Hepatocyte (in vitro differentiated cells): ENCODE data around the gene MYOZ2. TPM values are rescaled to one million over a fixed set of nuclear protein-coding genes. Genes with fewer than 3 reads are reported as not detected.

Experiments
- DNase-seq: peaks from one replicate; pipeline ENCODE4 v3.0.0-alpha.2; 2016; ENCODE audit warnings: low spot score
- H2AFZ ChIP-seq: fragments of 200-600 bp; sonication (generic); 2 replicates; pipeline ENCODE4 v1.6.0; 2016; ENCODE audit warnings: antibody characterized with exemption, mild to moderate bottlenecking
- H3K27ac ChIP-seq: fragments of 200-600 bp; sonication (generic); 2 replicates; pipeline ENCODE4 v1.5.1; 2016; ENCODE audit warnings: mild to moderate bottlenecking
- H3K27me3 ChIP-seq: fragments of 200-600 bp; sonication (generic); 2 replicates; pipeline ENCODE4 v1.6.1; 2016
- H3K36me3 ChIP-seq: fragments of 200-600 bp; sonication (generic); replicated peaks from 2 replicates; pipeline ENCODE4 v1.5.1; 2016; ENCODE audit warnings: low read depth; ENCODE audit not compliant: insufficient read depth
- H3K4me1 ChIP-seq: fragments of 200-600 bp; sonication (generic); 2 replicates; pipeline ENCODE4 v1.5.1; 2016; ENCODE audit warnings: mild to moderate bottlenecking, moderate library complexity; ENCODE audit not compliant: insufficient read depth
- H3K4me2 ChIP-seq: fragments of 200-600 bp; sonication (generic); 2 replicates; pipeline ENCODE4 v1.6.0; 2016
- H3K4me3 ChIP-seq: fragments of 200-600 bp; sonication (generic); 2 replicates; pipeline ENCODE4 v1.5.1; 2016; ENCODE audit warnings: mild to moderate bottlenecking
- H3K79me2 ChIP-seq: fragments of 200-600 bp; sonication (generic); 2 replicates; pipeline ENCODE4 v1.6.0; 2017; ENCODE audit warnings: mild to moderate bottlenecking
- H3K9me2 ChIP-seq: fragments of 200-600 bp; sonication (generic); replicated peaks from 2 replicates; pipeline ENCODE4 v1.6.0; 2017; ENCODE audit warnings: mild to moderate bottlenecking; ENCODE audit not compliant: insufficient read depth
- H3K9me3 ChIP-seq: fragments of 200-600 bp; sonication (generic); 2 replicates; pipeline ENCODE4 v1.5.1; 2016; ENCODE audit warnings: low read depth, mild to moderate bottlenecking
- H4K20me1 ChIP-seq: fragments of 200-600 bp; sonication (generic); 2 replicates; pipeline ENCODE4 v1.6.0; 2016; ENCODE audit warnings: mild to moderate bottlenecking; ENCODE audit not compliant: insufficient read depth, poor library complexity, severe bottlenecking
- CTCF ChIP-seq: fragments of 200-600 bp; sonication (generic); IDR thresholded peaks from 2 replicates; pipeline ENCODE4 v1.5.1; 2016; ENCODE audit warnings: antibody characterized with exemption, mild to moderate bottlenecking; ENCODE audit not compliant: poor library complexity
- EZH2 ChIP-seq: fragments of 200-600 bp; sonication (generic); IDR thresholded peaks from 2 replicates; pipeline ENCODE4 v1.6.1; 2016; ENCODE audit warnings: antibody characterized with exemption, mild to moderate bottlenecking, borderline replicate concordance
- EZH2phosphoT487 ChIP-seq: fragments of 200-600 bp; sonication (generic); IDR thresholded peaks from one replicate; pipeline ENCODE4 v1.6.1; 2018; ENCODE audit warnings: antibody characterized with exemption, mild to moderate bottlenecking, low read depth, moderate library complexity; ENCODE audit not compliant: unreplicated experiment, severe bottlenecking
- WGBS: methylation state at CpG from one replicate; pipeline ENCODE4 v1.1.6; 2016; ENCODE audit warnings: low lambda C conversion rate; ENCODE audit errors: missing lambda C conversion rate; 5-methylcytosine and 5-hydroxymethylcytosine counted together
- polyA plus RNA-seq: library from polyadenylated mRNA; unstranded; fragments of >200 nt; fragmentation: Nextera tagmentation; extraction: Ambion mirVana; gene quantifications from 2 replicates; pipeline ENCODE4 v1.2.1, GENCODE V29; 2016
- total RNA-seq: library from RNA; depleted of rRNA; stranded (reverse); fragments of >200 nt; gene quantifications from 2 replicates; pipeline ENCODE4 v1.2.3, GENCODE V29; 2014

MYOZ2 gene
- total and polyA plus RNA-seq, 2 experiments from 2014 or later: 0.10 TPM; not detected in 1

GRCh38 chr4:119228406-119228805 is 92.8 kb downstream of the MYOZ2 start:
- Histone ChIP-seq H4K20me1 (no peaks in the 10 kb centered on the region), H3K4me3 (no peak overlapping the region), H3K9me2 (no peaks in the 10 kb centered on the region), H3K27ac (no peak overlapping the region), H3K79me2 (peaks cover 41% of the 10 kb centered on the region), H3K36me3 (no peaks in the 10 kb centered on the region), H3K9me3 (peaks cover 8% of the 10 kb centered on the region), H2AFZ (no peak overlapping the region), H3K4me2 (no peak overlapping the region), H3K4me1 (no peaks in the 10 kb centered on the region), H3K27me3 (no peaks in the 10 kb centered on the region)
- TF ChIP-seq CTCF (no peak), EZH2phosphoT487 (no peak), EZH2 (no peak)
- 92% methylated on average over 3 of the region's 3 CpGs for WGBS
- DNase-seq: no peak

- no peak for DNase-seq
- Histone ChIP-seq H3K27me3 (no peaks in the 10 kb centered on the region), H3K36me3 (no peaks in the 10 kb centered on the region), H4K20me1 (no peaks in the 10 kb centered on the region), H3K79me2 (peaks cover 49% of the 10 kb centered on the region), H3K4me1 (no peaks in the 10 kb centered on the region), H3K9me2 (no peaks in the 10 kb centered on the region), H3K9me3 (no peaks in the 10 kb centered on the region), H3K27ac (no peak overlapping the region), H2AFZ (no peak overlapping the region), H3K4me3 (no peak overlapping the region), H3K4me2 (no peak overlapping the region)
- 95% methylated on average over 4 of the region's 4 CpGs for WGBS
- TF ChIP-seq EZH2: no peak
- TF ChIP-seq EZH2phosphoT487: no peak
- TF ChIP-seq CTCF: no peak
These were observed 94.5 kb downstream of the MYOZ2 start for GRCh38 chr4:119229908-119230687.

- H3K36me3 ChIP-seq: no peaks in the 10 kb centered on the region
- no peak for DNase-seq
- H3K4me1 ChIP-seq: no peaks in the 10 kb centered on the region
- H3K4me3 ChIP-seq: no peak overlapping the region
- peak overlapping the region; percentile 21 for H3K27ac ChIP-seq
- H4K20me1 ChIP-seq: no peaks in the 10 kb centered on the region
- H3K9me2 ChIP-seq: no peaks in the 10 kb centered on the region
- no peak for TF ChIP-seq EZH2
- TF ChIP-seq EZH2phosphoT487: no peak
- TF ChIP-seq CTCF: no peak
- H3K27me3 ChIP-seq: no peaks in the 10 kb centered on the region
- no peak overlapping the region for H2AFZ ChIP-seq
- peaks cover 53% of the 10 kb centered on the region for H3K79me2 ChIP-seq
- no peaks in the 10 kb centered on the region for H3K9me3 ChIP-seq
- no peak overlapping the region for H3K4me2 ChIP-seq
- WGBS: 61% methylated on average over 3 of the region's 3 CpGs
These were observed 95.9 kb downstream of the MYOZ2 start for GRCh38 chr4:119231491-119231890.
